ENCODE results near the gene TTLL10. TPM values are rescaled to one million over a fixed set of nuclear protein-coding genes. Genes with fewer than 3 reads are reported as not detected.

The TTLL10 gene
- total RNA-seq, 1 donor from 2014 or later: not detected

DNA sequence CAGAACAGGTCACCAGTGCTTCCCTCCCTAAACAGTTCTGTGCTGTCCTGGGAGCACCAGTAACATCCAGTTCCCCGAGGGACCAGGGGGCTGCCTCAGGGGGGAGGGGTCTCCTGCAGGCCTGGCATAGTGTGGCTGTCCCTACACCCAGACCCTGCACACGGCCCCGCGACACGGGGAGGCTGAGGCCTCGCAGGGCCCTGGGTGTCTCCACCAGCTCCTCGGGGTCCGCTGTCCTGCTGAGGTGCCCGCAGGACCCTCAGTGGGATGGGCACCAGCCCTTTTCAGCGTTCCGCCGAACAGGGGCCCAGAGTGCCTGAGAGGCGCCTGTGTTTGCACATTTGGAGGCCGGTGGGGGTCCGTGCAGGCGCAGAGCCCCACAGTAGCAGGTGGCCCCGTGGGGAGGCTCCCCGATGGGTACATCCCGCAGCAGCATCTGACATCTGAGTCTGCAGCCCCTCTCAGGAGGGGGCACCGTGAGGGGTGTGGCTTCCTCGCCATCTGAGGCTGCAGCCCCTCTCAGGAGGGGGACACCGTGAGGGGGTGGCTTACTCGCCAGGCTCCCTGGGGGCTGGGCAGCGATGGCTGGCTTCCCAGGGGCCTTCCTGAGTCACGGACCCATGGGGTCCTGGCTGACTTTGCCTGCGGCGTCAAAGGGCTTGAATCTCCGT, 39.2 kb upstream of the TTLL10 start:
- H3K36me3 ChIP-seq (ENCODE audit: control insufficient read depth, insufficient read depth, low read length): no peaks in the 10 kb centered on the region
- H3K27me3 ChIP-seq (ENCODE audit: control insufficient read depth, insufficient read depth, low read length): peaks cover 5% of the 10 kb centered on the region
- DNase-seq (ENCODE audit: low read depth) (no peak), FAIRE-seq (no peak)
- TF ChIP-seq, protein P1, sequence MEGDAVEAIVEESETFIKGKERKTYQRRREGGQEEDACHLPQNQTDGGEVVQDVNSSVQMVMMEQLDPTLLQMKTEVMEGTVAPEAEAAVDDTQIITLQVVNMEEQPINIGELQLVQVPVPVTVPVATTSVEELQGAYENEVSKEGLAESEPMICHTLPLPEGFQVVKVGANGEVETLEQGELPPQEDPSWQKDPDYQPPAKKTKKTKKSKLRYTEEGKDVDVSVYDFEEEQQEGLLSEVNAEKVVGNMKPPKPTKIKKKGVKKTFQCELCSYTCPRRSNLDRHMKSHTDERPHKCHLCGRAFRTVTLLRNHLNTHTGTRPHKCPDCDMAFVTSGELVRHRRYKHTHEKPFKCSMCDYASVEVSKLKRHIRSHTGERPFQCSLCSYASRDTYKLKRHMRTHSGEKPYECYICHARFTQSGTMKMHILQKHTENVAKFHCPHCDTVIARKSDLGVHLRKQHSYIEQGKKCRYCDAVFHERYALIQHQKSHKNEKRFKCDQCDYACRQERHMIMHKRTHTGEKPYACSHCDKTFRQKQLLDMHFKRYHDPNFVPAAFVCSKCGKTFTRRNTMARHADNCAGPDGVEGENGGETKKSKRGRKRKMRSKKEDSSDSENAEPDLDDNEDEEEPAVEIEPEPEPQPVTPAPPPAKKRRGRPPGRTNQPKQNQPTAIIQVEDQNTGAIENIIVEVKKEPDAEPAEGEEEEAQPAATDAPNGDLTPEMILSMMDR (IDR thresholded peaks at IDR 0.05; ENCODE audit: insufficient read depth, low read length, severe bottlenecking): no peak
- H3K4me3 ChIP-seq (ENCODE audit: low read depth, low read length): no peak overlapping the region

DNA sequence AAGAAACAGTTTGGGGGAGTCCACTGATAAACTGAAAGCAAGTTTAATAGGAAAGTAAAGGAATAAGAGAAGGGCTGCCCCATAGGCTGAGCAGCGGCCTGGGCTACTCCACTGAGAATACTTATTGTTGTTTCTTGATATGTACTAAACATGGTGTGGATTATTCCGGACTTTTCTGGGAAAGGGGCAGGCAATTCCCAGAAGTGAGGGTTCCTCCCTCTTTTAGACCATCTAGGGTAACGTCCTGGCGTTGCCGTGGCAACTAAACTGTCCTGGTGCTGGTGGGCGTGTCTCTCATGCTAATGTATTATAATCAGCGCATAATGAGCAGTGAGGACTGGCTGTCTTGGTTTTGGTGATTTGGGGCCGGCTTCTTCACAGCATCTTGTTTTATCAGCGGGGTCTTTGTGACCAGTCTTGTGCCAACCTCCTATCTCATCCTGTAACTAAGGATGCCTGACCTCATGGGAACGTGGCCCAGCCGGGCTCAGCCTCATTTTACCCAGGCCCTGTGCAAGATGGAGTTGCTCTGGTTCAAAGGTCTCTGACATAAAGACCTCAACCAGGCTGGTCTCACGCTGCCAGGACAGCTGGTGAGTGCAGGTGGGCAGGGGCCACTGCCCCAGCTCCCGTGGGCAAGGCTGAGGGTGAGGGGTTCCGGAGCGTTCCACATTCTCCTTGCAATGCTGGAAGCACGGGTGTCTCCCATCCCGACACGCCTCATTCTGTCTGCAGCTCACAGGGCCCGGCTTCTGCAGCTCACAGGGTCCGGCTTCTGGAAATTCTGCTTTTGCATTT, 38.1 kb upstream of the TTLL10 start:
- peaks cover 5% of the 10 kb centered on the region for H3K27me3 ChIP-seq (ENCODE audit: control insufficient read depth, insufficient read depth, low read length)
- TF ChIP-seq, protein P1 (IDR thresholded peaks at IDR 0.05; ENCODE audit: insufficient read depth, low read length, severe bottlenecking): no peak
- H3K4me3 ChIP-seq (ENCODE audit: low read depth, low read length): no peak overlapping the region
- DNase-seq (ENCODE audit: low read depth) (no peak), FAIRE-seq (no peak)
- no peaks in the 10 kb centered on the region for H3K36me3 ChIP-seq (ENCODE audit: control insufficient read depth, insufficient read depth, low read length)

DNA sequence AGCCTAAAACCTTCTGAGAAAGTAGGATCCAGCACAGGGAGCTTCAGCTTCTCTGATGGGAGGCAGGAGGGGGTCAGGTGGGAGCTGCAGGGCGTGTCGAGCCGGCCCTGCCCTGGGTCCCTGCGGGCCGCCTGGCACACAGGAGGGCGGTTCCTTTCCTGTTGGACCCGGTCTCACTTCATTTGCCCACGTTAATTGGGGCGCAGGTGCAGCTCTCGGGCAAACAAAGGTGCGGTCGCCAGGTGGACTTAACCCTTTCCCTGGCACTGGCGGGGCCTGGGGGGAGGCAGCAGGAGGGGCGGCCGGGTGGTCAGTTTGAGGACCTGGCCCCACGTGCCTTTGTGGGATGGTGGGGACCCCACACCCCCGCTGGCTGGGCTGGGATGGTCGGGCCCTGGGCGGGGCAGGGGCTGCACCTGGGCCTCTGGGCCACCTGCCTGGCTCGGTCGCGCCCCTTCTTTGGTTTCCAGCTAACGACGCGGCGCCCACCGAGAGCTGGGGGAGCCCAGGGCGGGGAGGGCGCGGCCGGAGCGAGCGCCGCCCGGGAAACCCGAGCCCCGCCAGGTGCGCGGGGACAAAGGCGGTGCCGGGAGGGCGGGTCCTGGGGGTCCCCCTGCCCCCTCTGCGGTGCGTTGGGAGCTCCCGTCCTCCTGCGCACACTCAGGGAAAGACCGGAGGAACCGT, 37.0 kb upstream of the TTLL10 start:
- Histone ChIP-seq H3K4me3 (ENCODE audit: low read depth, low read length) (no peak overlapping the region), H3K27me3 (ENCODE audit: control insufficient read depth, insufficient read depth, low read length) (peaks cover 5% of the 10 kb centered on the region), H3K36me3 (ENCODE audit: control insufficient read depth, insufficient read depth, low read length) (no peaks in the 10 kb centered on the region)
- TF ChIP-seq, protein P1 (IDR thresholded peaks at IDR 0.05; ENCODE audit: insufficient read depth, low read length, severe bottlenecking): no peak
- DNase-seq (ENCODE audit: low read depth) (no peak), FAIRE-seq (no peak)

DNA sequence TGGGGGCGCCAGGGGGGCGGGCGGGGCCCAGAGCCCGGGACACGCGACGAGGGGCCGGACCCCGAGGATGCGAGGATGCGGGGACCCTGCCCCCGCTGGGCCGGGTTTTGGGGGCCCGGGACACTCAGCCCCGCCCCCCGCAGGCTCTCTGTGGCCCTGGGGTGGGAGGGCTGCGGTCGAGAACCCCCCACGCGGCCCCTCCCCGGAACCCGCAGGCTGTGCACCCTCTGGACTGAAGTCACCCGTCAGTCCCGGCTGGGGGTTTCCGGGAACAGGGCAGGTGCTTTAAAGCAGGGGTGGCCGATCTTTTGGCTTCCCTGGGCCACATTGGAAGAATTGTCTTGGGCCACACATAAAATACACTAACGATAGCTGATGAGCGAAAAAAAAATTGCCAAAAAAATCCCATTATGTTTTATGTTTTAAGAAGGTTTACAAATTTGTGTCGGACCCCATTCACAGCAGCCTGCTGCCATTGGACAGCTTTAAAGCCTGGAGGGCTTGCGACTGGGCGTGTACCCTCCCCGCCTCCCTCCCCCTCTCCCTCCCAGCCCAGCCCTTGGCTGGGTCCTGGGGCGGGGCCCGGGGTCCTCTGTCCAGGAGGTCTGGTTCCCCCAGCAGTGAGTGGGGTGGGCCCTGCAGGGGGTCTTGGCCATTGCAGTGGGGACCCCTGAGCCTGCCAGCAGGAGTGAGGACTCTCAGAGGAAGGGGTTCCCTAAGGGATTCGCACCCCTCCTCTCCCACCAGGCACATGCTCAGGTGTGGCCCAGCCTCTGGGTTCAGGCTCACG, 36.2 kb upstream of the TTLL10 start:
- no peak for FAIRE-seq
- H3K4me3 ChIP-seq (ENCODE audit: low read depth, low read length): no peak overlapping the region

DNA sequence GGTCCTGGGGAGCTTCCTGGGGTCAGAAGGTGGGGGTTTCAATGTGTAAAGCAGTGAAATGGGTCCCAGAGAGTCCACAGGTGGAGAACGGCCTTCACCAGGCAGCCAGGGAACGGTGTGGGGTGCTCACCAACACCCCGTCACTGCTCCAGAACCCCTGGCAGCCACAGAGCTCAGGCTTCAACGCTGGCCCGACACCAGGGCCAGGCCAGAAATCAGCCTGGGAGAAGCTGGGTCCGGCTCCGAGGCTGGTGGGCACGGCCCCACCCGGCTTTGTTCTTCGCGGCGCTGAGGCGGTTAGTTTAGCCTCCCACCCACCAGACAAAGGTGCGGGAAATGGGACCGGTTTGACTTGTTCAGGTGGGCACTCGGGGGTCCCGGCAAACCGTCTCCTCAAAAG, 33.0 kb upstream of the TTLL10 start:
- TF ChIP-seq, protein P1 (IDR thresholded peaks at IDR 0.05; ENCODE audit: insufficient read depth, low read length, severe bottlenecking): no peak
- Histone ChIP-seq H3K27me3 (ENCODE audit: control insufficient read depth, insufficient read depth, low read length) (peaks cover 5% of the 10 kb centered on the region), H3K4me3 (ENCODE audit: low read depth, low read length) (no peak overlapping the region), H3K36me3 (ENCODE audit: control insufficient read depth, insufficient read depth, low read length) (no peaks in the 10 kb centered on the region)
- no peak for DNase-seq (ENCODE audit: low read depth)
- FAIRE-seq: no peak

More for the DNA sequence above, 36.2 kb upstream of the TTLL10 start:
- TF ChIP-seq, protein P1 (IDR thresholded peaks at IDR 0.05; ENCODE audit: insufficient read depth, low read length, severe bottlenecking): no peak
- no peak for DNase-seq (ENCODE audit: low read depth)
- H3K27me3 ChIP-seq (ENCODE audit: control insufficient read depth, insufficient read depth, low read length): peaks cover 5% of the 10 kb centered on the region
- no peaks in the 10 kb centered on the region for H3K36me3 ChIP-seq (ENCODE audit: control insufficient read depth, insufficient read depth, low read length)
